AG04450 (cell line): Measurements from ENCODE around the gene OGA. TPM values are rescaled to one million over a fixed set of nuclear protein-coding genes. Genes with fewer than 3 reads are reported as not detected.
A peak's percentile ranks its signal among the peaks of the same experiment; 100 is the strongest.

Source experiments
- CTCF ChIA-PET: fragments of 300-600, 350-600 bp; formaldehyde crosslinking; extraction: SDS; loops from one replicate; lab custom pipeline; 2022; ENCODE audit warnings: antibody characterized with exemption, inconsistent platforms; lab: Charles Lee
- POLR2A ChIA-PET: fragments of 350-600 bp; formaldehyde crosslinking; extraction: SDS; loops from one replicate; lab custom pipeline; 2021; ENCODE audit warnings: antibody characterized with exemption, inconsistent platforms; lab: Yijun Ruan, JAX
- DNase-seq: peaks from one replicate; pipeline ENCODE4 v3.0.0-alpha.2; 2011; ENCODE audit warnings: low read depth, low spot score
- H3K27ac ChIP-seq: one replicate; pipeline ENCODE4 v1.5.1; 2012; ENCODE audit warnings: low read depth, low read length, control low read depth
- H3K27me3 ChIP-seq: one replicate; pipeline ENCODE4 v1.6.0; 2012; ENCODE audit warnings: low read length; ENCODE audit not compliant: control insufficient read depth, insufficient read depth
- H3K4me3 ChIP-seq: 2 replicates; pipeline ENCODE4 v1.5.1; 2011; ENCODE audit warnings: mild to moderate bottlenecking, low read depth, low read length, control low read depth
- H3K9me3 ChIP-seq: 2 replicates; pipeline ENCODE4 v1.5.1; 2012; ENCODE audit warnings: low read length; ENCODE audit not compliant: control insufficient read depth, insufficient read depth
- CTCF ChIP-seq: IDR thresholded peaks from 2 replicates; pipeline ENCODE4 v1.5.1; 2011; ENCODE audit warnings: low read depth, low read length, control low read depth, inconsistent platforms
- polyA plus RNA-seq: library from polyadenylated mRNA; depleted of rRNA; stranded (reverse); fragments of >200 nt; gene quantifications from 2 replicates; pipeline ENCODE4 v1.2.3, GENCODE V29; 2011

The OGA gene
- polyA plus RNA-seq, 1 experiment = 82.6 TPM

DNA sequence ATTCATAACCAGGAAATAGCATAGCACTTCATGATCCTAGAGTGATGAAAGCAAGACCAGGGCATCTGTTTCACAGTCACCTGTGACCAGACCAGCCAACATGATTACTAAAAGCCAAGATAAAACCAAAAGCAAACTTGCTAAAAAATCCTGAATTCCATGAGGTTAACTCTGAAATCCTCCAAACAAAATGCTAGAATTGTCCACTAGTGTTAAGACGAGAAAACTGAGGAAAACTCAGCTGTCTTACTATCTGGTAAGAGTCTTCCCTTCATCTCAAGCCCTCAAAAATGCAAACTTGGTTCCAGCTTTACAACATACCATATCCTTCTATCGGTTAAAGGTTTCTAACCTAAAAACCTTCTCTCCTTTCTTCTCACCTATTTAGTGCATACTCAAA, 33.7 kb downstream of the OGA start:
- H3K27ac ChIP-seq = no peak overlapping the region

GRCh38 chr10:101783736-101784118, 34.5 kb downstream of the OGA start:
- no peak for DNase-seq
- TF ChIP-seq CTCF = no peak

More for the DNA sequence above, 33.7 kb downstream of the OGA start:
- Histone ChIP-seq H3K4me3 (no peak overlapping the region), H3K9me3 (no peaks in the 10 kb centered on the region; the same call in 1 of the 2 replicates), H3K27me3 (no peaks in the 10 kb centered on the region)
- POLR2A ChIA-PET = no interaction called here
- no peak for TF ChIP-seq CTCF
- CTCF ChIA-PET = interaction anchor here (0.6 to 6.1 kb wide), 4 partner anchors 10 to 570 kb away, joined by 3 to 127 read pairs (median 32); no protein-coding TSS in a partner anchor
- no peak for DNase-seq

DNA sequence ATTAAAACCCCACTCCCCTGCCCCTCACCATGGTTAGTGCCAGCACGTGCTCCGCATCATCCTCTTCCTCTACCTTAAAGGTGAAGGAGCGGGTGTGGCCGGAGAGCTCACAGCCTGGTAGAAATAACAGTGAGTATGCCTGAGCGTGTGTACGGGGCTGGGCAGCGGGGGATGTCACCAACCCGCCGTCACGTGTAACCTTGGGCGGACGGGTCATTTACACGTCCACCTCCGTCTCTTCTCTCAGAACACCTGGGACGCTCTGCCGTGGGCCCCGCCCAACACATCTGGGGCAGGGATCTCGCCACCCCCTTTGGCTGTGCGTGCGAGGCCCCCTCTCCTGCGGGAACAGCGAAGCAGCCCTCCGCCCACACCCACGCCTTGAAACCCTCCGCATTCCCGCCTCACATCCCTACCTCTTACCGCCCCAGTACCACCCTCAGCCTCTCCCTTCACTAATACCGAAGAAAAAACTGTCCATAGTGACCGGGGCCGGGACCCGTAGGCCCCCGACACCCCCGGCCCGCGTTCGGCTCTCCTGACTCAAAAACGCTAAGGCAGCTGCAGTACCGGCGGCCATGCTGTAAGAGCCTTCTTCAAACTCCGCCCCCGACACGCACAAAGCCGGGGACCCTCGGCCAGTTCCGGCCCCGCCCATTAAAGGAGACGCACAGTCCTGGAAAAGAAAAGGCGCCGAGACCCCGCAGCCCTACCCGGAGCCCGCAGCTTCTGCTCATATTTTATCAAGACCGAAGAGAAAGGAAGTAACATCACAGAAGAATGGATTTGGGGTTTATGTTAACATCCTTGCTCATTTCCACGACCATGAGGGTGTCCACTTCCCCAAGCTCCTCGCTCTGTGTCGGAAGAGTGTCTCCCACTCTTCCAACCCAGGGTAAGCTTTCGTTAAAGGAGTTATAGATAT, 35.2 kb downstream of the OGA start, which contains the start of gene NPM3:
Gene NPM3, minus strand, starts transcription at position 636 of the 925 bp plus-strand sequence. Its CDS starts 56 bp downstream, at position 580.
- Histone ChIP-seq H3K9me3 (no peaks in the 10 kb centered on the region; the same call in 1 of the 2 replicates), H3K27me3 (peaks cover 10% of the 10 kb centered on the region), H3K27ac (peak within 1 kb of the TSS; percentile 25), H3K4me3 (peak within 1 kb of the TSS; percentile 94)
- ChIA-PET CTCF (interaction anchor here (0.6 to 6.1 kb wide), 8 partner anchors 12 to 571 kb away, joined by 3 to 127 read pairs (median 11); no protein-coding TSS in a partner anchor), POLR2A (interaction anchor here (1.2 to 1.9 kb wide), 3 partner anchors 14 to 180 kb away, joined by 4 to 7 read pairs (median 6); partner anchors contain the start of gene OGA)
- TF ChIP-seq CTCF = no peak
- DNase-seq = peak; percentile 29

More at GRCh38 chr10:101783736-101784118, 34.5 kb downstream of the OGA start:
- peaks cover 7% of the 10 kb centered on the region for H3K27me3 ChIP-seq
- peak overlapping the region; percentile 94 for H3K4me3 ChIP-seq
- ChIA-PET CTCF (interaction anchor here (0.6 to 6.1 kb wide), 8 partner anchors 11 to 570 kb away, joined by 3 to 127 read pairs (median 8); no protein-coding TSS in a partner anchor), POLR2A (interaction anchor here (1.2 to 1.5 kb wide), 2 partner anchors 13 to 35 kb away, joined by 4 to 7 read pairs; partner anchors contain the start of gene OGA)
- H3K27ac ChIP-seq = peak overlapping the region; percentile 25
- no peaks in the 10 kb centered on the region; the same call in 1 of the 2 replicates for H3K9me3 ChIP-seq

DNA sequence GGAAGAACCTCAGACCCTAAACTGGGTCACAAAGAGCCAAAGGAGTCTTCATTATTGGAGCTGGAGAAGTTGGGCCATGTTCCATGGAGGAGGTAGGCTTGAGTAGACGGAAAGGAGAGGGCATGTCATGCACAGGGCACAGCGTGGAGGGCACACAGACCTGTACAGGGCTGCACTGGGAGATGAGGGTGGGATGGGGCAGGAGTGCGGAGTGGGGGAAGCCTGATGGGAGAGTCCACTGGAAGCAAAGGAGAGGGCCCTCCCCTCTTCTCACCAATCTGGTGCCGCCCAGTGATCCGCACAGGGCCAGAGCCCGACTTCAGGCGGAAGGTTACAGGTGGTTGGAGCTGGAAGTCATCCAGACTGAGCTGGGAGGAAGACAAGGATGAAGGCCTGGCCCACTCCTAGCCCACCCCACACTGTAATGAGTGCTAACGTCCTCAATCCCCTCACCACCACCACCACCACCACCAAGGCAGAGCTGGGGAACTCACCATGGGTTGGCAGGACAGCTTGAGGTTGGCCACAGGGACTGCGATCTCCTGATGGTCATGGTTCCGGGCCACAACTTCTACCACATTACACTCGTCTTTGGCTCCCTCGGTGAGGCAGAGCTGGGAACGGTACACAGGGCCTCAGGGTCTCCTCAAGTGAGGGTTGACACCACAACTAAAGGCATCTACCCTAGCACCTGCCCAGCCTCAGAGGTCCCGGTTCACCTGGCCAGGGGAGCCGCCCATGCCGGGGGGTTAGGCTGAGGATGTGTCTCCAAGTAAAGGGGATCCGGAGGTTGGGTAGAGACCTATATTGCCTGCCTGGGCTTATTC, 36.0 kb downstream of the OGA start:
- Histone ChIP-seq H3K9me3 (no peaks in the 10 kb centered on the region; the same call in 1 of the 2 replicates), H3K4me3 (peak overlapping the region; percentile 94), H3K27ac (peak overlapping the region; percentile 21), H3K27me3 (peaks cover 14% of the 10 kb centered on the region)
- no peak for DNase-seq
- ChIA-PET POLR2A (interaction anchor here (1.9 kb wide), 1 partner anchor 180 kb away, joined by 6 read pairs; no protein-coding TSS in a partner anchor), CTCF (interaction anchor here (0.8 to 6.1 kb wide), 25 partner anchors 8 to 621 kb away, joined by 3 to 127 read pairs (median 5); partner anchors contain the start of gene OGA)
- no peak for TF ChIP-seq CTCF
